Activated T-helper 2 cell treated with anti-CD3 and anti-CD28 coated beads, Interferon-gamma antibody, Interleukin-2, Interleukin-4, amounts not matched to agents 10 μg/mL and 5 μg/mL and 100 μg/mL, durations not matched to agents 14 hours and 24 hours and 36 hours (primary cell): ENCODE results near the gene EMD. TPM values are rescaled to one million over a fixed set of nuclear protein-coding genes. Genes with fewer than 3 reads are reported as not detected.

Experiments
- DNase-seq: peaks from one replicate; pipeline ENCODE4 v3.0.0; 2021; ENCODE audit warnings: low spot score
- H3K27ac Mint-ChIP-seq: one replicate; pipeline ENCODE4 v1.8.0; 2021; ENCODE audit warnings: mixed read lengths
- H3K27me3 Mint-ChIP-seq: one replicate; pipeline ENCODE4 v1.8.0; 2021; ENCODE audit warnings: low read depth, mixed read lengths
- H3K36me3 Mint-ChIP-seq: one replicate; pipeline ENCODE4 v1.8.0; 2021; ENCODE audit warnings: low read depth, mixed read lengths
- H3K4me1 Mint-ChIP-seq: one replicate; pipeline ENCODE4 v1.8.0; 2021; ENCODE audit warnings: low read depth, mixed read lengths
- H3K4me3 Mint-ChIP-seq: one replicate; pipeline ENCODE4 v1.8.0; 2021; ENCODE audit warnings: low read depth, mild to moderate bottlenecking, moderate library complexity, mixed read lengths
- H3K9me3 Mint-ChIP-seq: one replicate; pipeline ENCODE4 v1.8.0; 2021; ENCODE audit warnings: mixed read lengths
- intact Hi-C: fragments of 100-400 bp; cut with micrococcal nuclease; formaldehyde crosslinking; loops from one replicate; pipeline ENCODE4 v1.15.1; 2023
- total RNA-seq: library from RNA; stranded (reverse); gene quantifications from 2 replicates; pipeline ENCODE4 v1.2.3, GENCODE V29; 2022

The EMD gene
- total RNA-seq, 1 donor from 2014 or later = 95.6 TPM

GRCh38 chrX:154369449-154370299 is 9.4 kb upstream of the EMD start:
- Mint-ChIP-seq H3K9me3 (no peaks in the 10 kb centered on the region), H3K4me1 (peaks cover 11% of the 10 kb centered on the region), H3K4me3 (peak overlapping the region; percentile 94), H3K27ac (peak overlapping the region; percentile 85), H3K27me3 (no peaks in the 10 kb centered on the region), H3K36me3 (peaks cover 38% of the 10 kb centered on the region)
- intact Hi-C loops = loop anchor here (1.0 to 10.0 kb wide), 3 partner anchors 9 to 445 kb away; partner anchors contain the start of genes ARHGAP4 and MECP2
- DNase-seq = peak; percentile 67

GRCh38 chrX:154370300-154371016 is 8.6 kb upstream of the EMD start:
- Mint-ChIP-seq H3K36me3 (peaks cover 31% of the 10 kb centered on the region), H3K27ac (peak overlapping the region; percentile 85), H3K4me3 (peak overlapping the region; percentile 94), H3K27me3 (no peaks in the 10 kb centered on the region), H3K9me3 (no peaks in the 10 kb centered on the region), H3K4me1 (peaks cover 11% of the 10 kb centered on the region)
- no peak for DNase-seq
- intact Hi-C loops = loop anchor here (5.0 to 10.0 kb wide), 2 partner anchors 273 to 446 kb away; partner anchors contain the start of genes ARHGAP4 and MECP2

- H3K27ac Mint-ChIP-seq = no peak overlapping the region
- DNase-seq = peak; percentile 88
- no peaks in the 10 kb centered on the region for H3K27me3 Mint-ChIP-seq
- H3K36me3 Mint-ChIP-seq = peaks cover 28% of the 10 kb centered on the region
- no peaks in the 10 kb centered on the region for H3K9me3 Mint-ChIP-seq
- peaks cover 11% of the 10 kb centered on the region for H3K4me1 Mint-ChIP-seq
- H3K4me3 Mint-ChIP-seq = peak overlapping the region; percentile 80
- intact Hi-C loops = loop anchor here (5.0 to 10.0 kb wide), 2 partner anchors 274 to 446 kb away; partner anchors contain the start of genes ARHGAP4 and MECP2
Observed at GRCh38 chrX:154371017-154371788, 7.9 kb upstream of the EMD start.

GRCh38 chrX:154371789-154372300 is 7.2 kb upstream of the EMD start:
- no peaks in the 10 kb centered on the region for H3K9me3 Mint-ChIP-seq
- DNase-seq = no peak
- peak overlapping the region; percentile 75 for H3K4me3 Mint-ChIP-seq
- H3K4me1 Mint-ChIP-seq = peaks cover 11% of the 10 kb centered on the region
- peak overlapping the region; percentile 12 for H3K27ac Mint-ChIP-seq
- no peaks in the 10 kb centered on the region for H3K27me3 Mint-ChIP-seq
- intact Hi-C loops = loop anchor here (5.0 to 10.0 kb wide), 2 partner anchors 275 to 447 kb away; partner anchors contain the start of genes ARHGAP4 and MECP2
- peaks cover 25% of the 10 kb centered on the region for H3K36me3 Mint-ChIP-seq

GRCh38 chrX:154372612-154373022 is 6.5 kb upstream of the EMD start:
- DNase-seq = no peak
- intact Hi-C loops = loop anchor here (5.0 to 10.0 kb wide), 2 partner anchors 275 to 448 kb away; partner anchors contain the start of genes ARHGAP4 and MECP2
- no peaks in the 10 kb centered on the region for H3K9me3 Mint-ChIP-seq
- H3K36me3 Mint-ChIP-seq = peaks cover 21% of the 10 kb centered on the region
- peak overlapping the region; percentile 76 for H3K27ac Mint-ChIP-seq
- peaks cover 13% of the 10 kb centered on the region for H3K4me1 Mint-ChIP-seq
- peak overlapping the region; percentile 75 for H3K4me3 Mint-ChIP-seq
- H3K27me3 Mint-ChIP-seq = no peaks in the 10 kb centered on the region

GRCh38 chrX:154373340-154374306 is 5.5 kb upstream of the EMD start:
- intact Hi-C loops = loop anchor here (5.0 to 10.0 kb wide), 2 partner anchors 276 to 449 kb away; partner anchors contain the start of genes ARHGAP4 and MECP2
- Mint-ChIP-seq H3K27ac (peak overlapping the region; percentile 22), H3K9me3 (no peaks in the 10 kb centered on the region), H3K4me3 (peak overlapping the region; percentile 75), H3K27me3 (no peaks in the 10 kb centered on the region), H3K36me3 (peaks cover 13% of the 10 kb centered on the region), H3K4me1 (peaks cover 8% of the 10 kb centered on the region)
- no peak for DNase-seq

GRCh38 chrX:154374313-154375155 is 4.6 kb upstream of the EMD start, which contains the start of gene FLNA:
Gene FLNA, minus strand, starts transcription at chrX:154374634. Its CDS starts 3,389 bp downstream, at chrX:154371245.
- no peaks in the 10 kb centered on the region for H3K27me3 Mint-ChIP-seq
- peaks cover 11% of the 10 kb centered on the region for H3K36me3 Mint-ChIP-seq
- intact Hi-C loops = loop anchor here (5.0 to 10.0 kb wide), 3 partner anchors 277 to 450 kb away; partner anchors contain the start of genes ARHGAP4, HCFC1, MECP2 and TMEM187
- peak within 1 kb of the TSS; percentile 75 for H3K4me3 Mint-ChIP-seq
- no peak for DNase-seq
- no peaks in the 10 kb centered on the region for H3K9me3 Mint-ChIP-seq
- peak within 1 kb of the TSS; percentile 22 for H3K27ac Mint-ChIP-seq
- peaks cover 8% of the 10 kb centered on the region for H3K4me1 Mint-ChIP-seq

GRCh38 chrX:154375156-154375504 is 4.0 kb upstream of the EMD start:
- H3K9me3 Mint-ChIP-seq = no peaks in the 10 kb centered on the region
- no peaks in the 10 kb centered on the region for H3K27me3 Mint-ChIP-seq
- H3K36me3 Mint-ChIP-seq = peaks cover 9% of the 10 kb centered on the region
- peak overlapping the region; percentile 17 for H3K27ac Mint-ChIP-seq
- no peak for DNase-seq
- peak overlapping the region; percentile 33 for H3K4me3 Mint-ChIP-seq
- intact Hi-C loops = loop anchor here (5.0 to 10.0 kb wide), 2 partner anchors 403 to 450 kb away; partner anchors contain the start of genes ARHGAP4, HCFC1 and TMEM187
- H3K4me1 Mint-ChIP-seq = peaks cover 11% of the 10 kb centered on the region

- peaks cover 13% of the 10 kb centered on the region for H3K36me3 Mint-ChIP-seq
- no peak for DNase-seq
- H3K27ac Mint-ChIP-seq = peak overlapping the region; percentile 28
- H3K4me3 Mint-ChIP-seq = no peak overlapping the region
- H3K9me3 Mint-ChIP-seq = no peaks in the 10 kb centered on the region
- no peaks in the 10 kb centered on the region for H3K27me3 Mint-ChIP-seq
- H3K4me1 Mint-ChIP-seq = peaks cover 15% of the 10 kb centered on the region
- intact Hi-C loops = loop anchor here (5.0 to 10.0 kb wide), 2 partner anchors 404 to 452 kb away; partner anchors contain the start of genes ARHGAP4, HCFC1 and TMEM187
Observed at GRCh38 chrX:154376774-154377173, 2.3 kb upstream of the EMD start.

- H3K9me3 Mint-ChIP-seq = no peaks in the 10 kb centered on the region
- peaks cover 11% of the 10 kb centered on the region for H3K4me1 Mint-ChIP-seq
- H3K36me3 Mint-ChIP-seq = peaks cover 13% of the 10 kb centered on the region
- no peaks in the 10 kb centered on the region for H3K27me3 Mint-ChIP-seq
- H3K4me3 Mint-ChIP-seq = peak overlapping the region; percentile 75
- intact Hi-C loops = loop anchor here (1.0 to 10.0 kb wide), 3 partner anchors 9 to 453 kb away; partner anchors contain the start of genes ARHGAP4, HCFC1 and TMEM187
- peak overlapping the region; percentile 81 for H3K27ac Mint-ChIP-seq
- DNase-seq = no peak
Observed at GRCh38 chrX:154378059-154378798, 866 bp upstream of the EMD start.
